Measurements from ENCODE around the gene ANKRD44. TPM values are rescaled to one million over a fixed set of nuclear protein-coding genes. Genes with fewer than 3 reads are reported as not detected.

ANKRD44 gene
- total RNA-seq, 1 experiment from 2014 or later = 0.68 TPM

DNA sequence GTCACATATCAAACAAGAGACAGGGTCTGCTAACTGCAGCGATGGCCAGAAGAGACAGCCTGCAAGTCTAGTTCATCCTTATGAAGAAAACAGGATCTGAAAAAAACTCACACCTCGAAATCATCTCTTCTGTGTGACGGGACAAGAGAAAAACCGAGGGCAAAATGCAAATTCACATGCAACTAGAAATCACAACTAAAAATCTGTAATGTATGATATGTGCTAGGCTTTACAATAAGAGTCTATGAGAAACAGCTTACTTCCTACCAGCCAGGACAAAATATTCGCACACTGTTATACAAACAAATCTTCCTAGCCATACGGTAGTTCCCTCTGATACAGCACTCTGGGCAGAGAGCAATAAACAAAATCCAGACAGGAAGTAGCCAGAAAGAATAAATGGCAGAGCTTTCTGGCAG is 48.8 kb downstream of the ANKRD44 start:
- H3K27me3 Mint-ChIP-seq (ENCODE audit: low read depth) = no peaks in the 10 kb centered on the region; the same call in 1 of the 2 replicates
- H3K36me3 Mint-ChIP-seq = no peaks in the 10 kb centered on the region
- TF ChIP-seq PRDM15 (CRISPR knock-in tag; IDR thresholded peaks at IDR 0.05) (no peak), ETV6 (CRISPR knock-in tag; IDR thresholded peaks at IDR 0.05) (no peak), IRF1 (CRISPR knock-in tag; IDR thresholded peaks at IDR 0.05) (no peak), IRF2 (CRISPR knock-in tag; IDR thresholded peaks at IDR 0.05; ENCODE audit: borderline replicate concordance, low read depth) (no peak), NFYB (CRISPR knock-in tag; conservative IDR thresholded peaks at IDR 0.05; ENCODE audit: low read depth) (no peak), OVOL2 (CRISPR knock-in tag; IDR thresholded peaks at IDR 0.05; ENCODE audit: borderline replicate concordance) (no peak), NFATC4 (CRISPR knock-in tag; IDR thresholded peaks at IDR 0.05) (no peak), KAT7 (CRISPR knock-in tag; IDR thresholded peaks at IDR 0.05; ENCODE audit: borderline replicate concordance) (no peak), ZNF671 (CRISPR knock-in tag; IDR thresholded peaks at IDR 0.05) (no peak), MXD4 (CRISPR knock-in tag; IDR thresholded peaks at IDR 0.05; ENCODE audit: borderline replicate concordance) (no peak)
- TF ChIP-seq, protein P1, sequence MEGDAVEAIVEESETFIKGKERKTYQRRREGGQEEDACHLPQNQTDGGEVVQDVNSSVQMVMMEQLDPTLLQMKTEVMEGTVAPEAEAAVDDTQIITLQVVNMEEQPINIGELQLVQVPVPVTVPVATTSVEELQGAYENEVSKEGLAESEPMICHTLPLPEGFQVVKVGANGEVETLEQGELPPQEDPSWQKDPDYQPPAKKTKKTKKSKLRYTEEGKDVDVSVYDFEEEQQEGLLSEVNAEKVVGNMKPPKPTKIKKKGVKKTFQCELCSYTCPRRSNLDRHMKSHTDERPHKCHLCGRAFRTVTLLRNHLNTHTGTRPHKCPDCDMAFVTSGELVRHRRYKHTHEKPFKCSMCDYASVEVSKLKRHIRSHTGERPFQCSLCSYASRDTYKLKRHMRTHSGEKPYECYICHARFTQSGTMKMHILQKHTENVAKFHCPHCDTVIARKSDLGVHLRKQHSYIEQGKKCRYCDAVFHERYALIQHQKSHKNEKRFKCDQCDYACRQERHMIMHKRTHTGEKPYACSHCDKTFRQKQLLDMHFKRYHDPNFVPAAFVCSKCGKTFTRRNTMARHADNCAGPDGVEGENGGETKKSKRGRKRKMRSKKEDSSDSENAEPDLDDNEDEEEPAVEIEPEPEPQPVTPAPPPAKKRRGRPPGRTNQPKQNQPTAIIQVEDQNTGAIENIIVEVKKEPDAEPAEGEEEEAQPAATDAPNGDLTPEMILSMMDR (IDR thresholded peaks at IDR 0.05) = no peak
- TF ChIP-seq, protein P2, sequence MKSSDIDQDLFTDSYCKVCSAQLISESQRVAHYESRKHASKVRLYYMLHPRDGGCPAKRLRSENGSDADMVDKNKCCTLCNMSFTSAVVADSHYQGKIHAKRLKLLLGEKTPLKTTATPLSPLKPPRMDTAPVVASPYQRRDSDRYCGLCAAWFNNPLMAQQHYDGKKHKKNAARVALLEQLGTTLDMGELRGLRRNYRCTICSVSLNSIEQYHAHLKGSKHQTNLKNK (CRISPR knock-in tag; IDR thresholded peaks at IDR 0.05) = no peak
- TF ChIP-seq, protein P3, sequence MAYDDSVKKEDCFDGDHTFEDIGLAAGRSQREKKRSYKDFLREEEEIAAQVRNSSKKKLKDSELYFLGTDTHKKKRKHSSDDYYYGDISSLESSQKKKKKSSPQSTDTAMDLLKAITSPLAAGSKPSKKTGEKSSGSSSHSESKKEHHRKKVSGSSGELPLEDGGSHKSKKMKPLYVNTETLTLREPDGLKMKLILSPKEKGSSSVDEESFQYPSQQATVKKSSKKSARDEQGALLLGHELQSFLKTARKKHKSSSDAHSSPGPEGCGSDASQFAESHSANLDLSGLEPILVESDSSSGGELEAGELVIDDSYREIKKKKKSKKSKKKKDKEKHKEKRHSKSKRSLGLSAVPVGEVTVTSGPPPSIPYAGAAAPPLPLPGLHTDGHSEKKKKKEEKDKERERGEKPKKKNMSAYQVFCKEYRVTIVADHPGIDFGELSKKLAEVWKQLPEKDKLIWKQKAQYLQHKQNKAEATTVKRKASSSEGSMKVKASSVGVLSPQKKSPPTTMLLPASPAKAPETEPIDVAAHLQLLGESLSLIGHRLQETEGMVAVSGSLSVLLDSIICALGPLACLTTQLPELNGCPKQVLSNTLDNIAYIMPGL (CRISPR knock-in tag; IDR thresholded peaks at IDR 0.05) = no peak
- ATAC-seq (no peak), DNase-seq (ENCODE audit: low spot score) (no peak)
- POLR2A ChIA-PET = interaction anchor here (0.6 to 0.7 kb wide), 2 partner anchors 18 to 83 kb away, joined by 3 to 6 read pairs; no protein-coding TSS in a partner anchor
- no peaks in the 10 kb centered on the region for H3K9me3 Mint-ChIP-seq
- CTCF ChIA-PET = interaction anchor here (2.0 kb wide), 1 partner anchor 70 kb away, joined by 4 read pairs; no protein-coding TSS in a partner anchor
- no peak overlapping the region for H3K4me3 Mint-ChIP-seq
- H3K27ac Mint-ChIP-seq = no peak overlapping the region
- H3K4me1 Mint-ChIP-seq = no peaks in the 10 kb centered on the region

- CTCF ChIA-PET = no interaction called here
Observed at GRCh38 chr2:197259470-197259999, 51.0 kb downstream of the ANKRD44 start.

More at GRCh38 chr2:197259470-197259999, 51.0 kb downstream of the ANKRD44 start:
- no peaks in the 10 kb centered on the region for H3K36me3 Mint-ChIP-seq
- H3K27me3 Mint-ChIP-seq (ENCODE audit: low read depth) = no peaks in the 10 kb centered on the region; the same call in 1 of the 2 replicates
- H3K9me3 Mint-ChIP-seq = no peaks in the 10 kb centered on the region
- H3K4me3 Mint-ChIP-seq = no peak overlapping the region
- POLR2A ChIA-PET = no interaction called here
- DNase-seq (ENCODE audit: low spot score) = no peak
- H3K27ac Mint-ChIP-seq = no peak overlapping the region
- peaks cover 4% of the 10 kb centered on the region; the same call in 1 of the 2 replicates for H3K4me1 Mint-ChIP-seq
- no peak for TF ChIP-seq PREB (CRISPR knock-in tag; IDR thresholded peaks at IDR 0.05; ENCODE audit: borderline replicate concordance)
- TF ChIP-seq RORB (CRISPR knock-in tag; IDR thresholded peaks at IDR 0.05) = no peak
- TF ChIP-seq SMAD4 (CRISPR knock-in tag; IDR thresholded peaks at IDR 0.05) = no peak
- TF ChIP-seq GABPB1 (CRISPR knock-in tag; IDR thresholded peaks at IDR 0.05) = no peak
- TF ChIP-seq CREB1 (CRISPR knock-in tag; IDR thresholded peaks at IDR 0.05) = no peak
- no peak for TF ChIP-seq TCF7 (CRISPR knock-in tag; IDR thresholded peaks at IDR 0.05; ENCODE audit: low read depth)
- no peak for TF ChIP-seq FOXK1 (CRISPR knock-in tag; IDR thresholded peaks at IDR 0.05)
- TF ChIP-seq, protein P2 (CRISPR knock-in tag; IDR thresholded peaks at IDR 0.05) = no peak
- no peak for ATAC-seq
